Mucosa of gallbladder (tissue), 1 donor: ENCODE data around the gene MORC2. TPM values are rescaled to one million over a fixed set of nuclear protein-coding genes. Genes with fewer than 3 reads are reported as not detected.

Experiments used
- DNase-seq: peaks from one replicate; pipeline ENCODE4 v3.0.0-alpha.2; 2020; ENCODE audit warnings: low spot score
- total RNA-seq: library from RNA; stranded (reverse); gene quantifications from one replicate; pipeline ENCODE4 v1.2.1, GENCODE V29; 2021
- donor health status: DM: no; HTN: no; CAD: no.

MORC2 gene
- total RNA-seq, 1 donor from 2014 or later: 21.5 TPM

DNA sequence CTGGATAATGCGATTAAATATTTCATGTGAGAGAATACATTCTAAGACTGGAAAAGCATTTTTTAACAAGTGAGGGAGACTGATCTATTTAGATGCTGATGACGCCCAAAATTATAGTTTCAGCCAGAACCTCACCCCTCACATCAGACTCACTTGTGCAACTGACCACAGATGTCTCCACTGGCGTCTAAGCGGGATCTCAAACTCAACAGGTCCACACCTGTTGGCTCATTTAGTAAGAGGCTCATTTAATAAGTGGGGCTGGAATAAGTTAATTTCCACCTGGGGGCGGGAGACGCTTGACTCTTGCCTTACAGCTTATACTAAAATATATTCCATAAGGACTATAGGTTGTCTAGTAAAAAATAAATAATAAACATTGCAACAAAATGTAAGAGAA is 47.5 kb downstream of the MORC2 start:
- no peak for DNase-seq

DNA sequence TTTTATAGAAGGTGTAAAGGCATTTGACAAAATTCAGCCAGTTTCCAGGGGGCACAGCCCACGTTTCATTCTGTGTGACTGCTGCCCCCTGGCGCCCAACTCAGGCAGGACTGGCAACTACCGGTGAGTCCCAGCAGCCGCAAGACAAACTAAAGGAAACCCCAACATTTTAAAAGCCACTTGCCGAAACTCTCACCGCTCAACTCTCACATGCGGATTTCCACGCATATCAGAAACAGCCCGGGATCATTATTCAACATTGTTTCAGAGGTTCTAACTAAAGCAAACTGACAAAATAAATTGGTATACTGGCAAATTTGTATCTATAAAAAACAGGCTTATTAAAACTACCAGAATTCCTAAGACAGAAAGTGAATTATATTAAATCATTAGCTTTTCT is 48.2 kb downstream of the MORC2 start:
- DNase-seq: peak; percentile 80

DNA sequence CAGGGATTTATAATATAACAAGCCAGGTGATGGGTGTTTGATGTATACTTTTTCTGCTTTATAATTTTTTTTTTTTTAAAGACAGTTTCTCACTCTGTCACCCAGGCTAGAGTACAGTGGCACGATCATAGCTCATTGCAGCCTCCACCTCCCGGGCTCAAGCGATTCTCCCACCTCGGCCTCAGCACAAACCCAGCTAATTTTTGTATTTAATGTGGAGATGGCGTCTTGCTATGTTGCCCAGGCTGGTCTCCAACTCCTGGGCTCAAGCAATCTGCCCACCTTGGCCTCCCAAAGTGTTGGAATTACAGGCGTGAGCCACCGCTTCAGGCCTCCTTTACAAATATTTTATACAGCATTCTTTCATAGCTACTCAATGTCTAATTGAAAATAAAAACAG is 48.6 kb downstream of the MORC2 start:
- no peak for DNase-seq

DNA sequence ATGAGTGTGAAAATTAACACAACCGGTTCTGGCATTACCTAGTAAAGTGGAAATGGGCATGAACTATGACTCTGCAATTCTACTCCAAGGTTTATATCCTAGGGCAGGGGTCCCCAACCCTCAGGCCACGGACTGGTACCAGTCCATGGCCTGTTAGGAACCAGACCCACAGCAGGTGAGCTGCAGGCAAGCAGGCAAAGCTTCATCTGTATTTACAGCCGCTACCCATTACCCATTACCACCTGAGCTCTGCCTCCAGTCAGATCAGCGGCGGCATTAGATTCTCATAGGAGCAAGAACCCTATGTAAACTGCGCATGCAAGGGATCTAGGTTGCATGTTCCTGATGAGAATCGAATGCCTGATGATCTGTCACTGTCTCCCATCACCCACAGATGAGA is 49.8 kb downstream of the MORC2 start:
- DNase-seq: no peak

DNA sequence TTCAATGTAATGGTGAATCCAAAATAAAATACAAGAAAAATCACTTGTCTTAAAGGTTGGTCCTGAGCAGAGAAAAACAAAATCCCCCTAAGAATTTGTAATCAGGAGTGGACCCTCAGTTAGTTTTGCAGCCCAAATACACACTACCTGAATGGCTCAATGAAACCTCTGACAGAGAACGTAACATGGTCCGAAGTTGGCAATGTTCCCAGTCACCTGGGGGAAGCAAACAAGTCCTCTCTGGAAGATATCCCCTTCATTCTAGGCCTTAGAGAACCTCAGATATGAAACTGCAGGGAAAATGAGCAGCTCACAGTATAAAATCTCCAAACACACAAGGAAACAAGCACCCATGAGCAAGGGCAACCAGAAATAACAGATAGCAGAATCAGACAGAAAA is 58.2 kb downstream of the MORC2 start:
- DNase-seq: no peak

- no peak for DNase-seq
Measured at GRCh38 chr22:30909306-30909705, 59.3 kb downstream of the MORC2 start.

DNA sequence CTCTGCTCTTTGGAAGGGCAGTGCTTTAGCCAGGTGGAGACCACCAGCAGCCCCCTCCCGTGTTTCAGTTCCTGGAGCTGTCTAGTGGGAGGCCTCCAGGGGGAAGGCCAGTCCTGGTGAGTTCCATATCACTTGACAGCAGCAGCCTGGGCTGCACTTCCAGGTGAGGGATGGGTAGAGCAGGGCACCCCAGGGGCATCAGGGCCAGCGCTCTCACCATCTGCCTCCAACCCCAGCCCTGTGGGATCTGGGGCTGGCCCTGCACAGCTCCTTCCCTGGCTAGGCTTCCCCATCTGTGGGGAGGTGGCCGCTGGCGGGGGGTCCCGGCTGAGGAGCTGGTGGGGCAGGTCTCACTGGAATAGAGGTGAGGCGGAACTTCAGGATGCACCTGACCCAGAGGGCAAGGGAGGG is 60.5 kb downstream of the MORC2 start:
- no peak for DNase-seq

DNA sequence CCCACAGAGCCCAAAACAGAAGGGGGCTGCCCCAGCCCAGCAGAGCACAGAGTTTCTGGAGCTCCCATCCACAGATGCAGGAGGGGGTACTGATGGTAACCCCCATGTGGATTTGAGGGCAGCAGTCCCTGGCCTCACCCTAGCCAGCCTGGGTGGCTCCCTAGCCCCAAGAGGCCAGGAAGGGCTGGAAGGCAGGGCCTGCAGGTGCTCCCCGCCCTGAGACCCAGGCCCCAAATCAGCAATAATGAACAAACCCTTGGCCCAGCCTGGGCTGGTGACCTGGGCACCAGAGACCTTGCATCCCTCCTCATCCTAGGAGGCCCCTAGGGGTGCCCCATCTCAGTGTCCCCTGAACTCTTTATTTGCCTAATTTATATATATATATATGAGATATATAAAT is 61.6 kb downstream of the MORC2 start:
- no peak for DNase-seq

- DNase-seq: no peak
Measured at GRCh38 chr22:30906411-30906810, 62.2 kb downstream of the MORC2 start.

DNA sequence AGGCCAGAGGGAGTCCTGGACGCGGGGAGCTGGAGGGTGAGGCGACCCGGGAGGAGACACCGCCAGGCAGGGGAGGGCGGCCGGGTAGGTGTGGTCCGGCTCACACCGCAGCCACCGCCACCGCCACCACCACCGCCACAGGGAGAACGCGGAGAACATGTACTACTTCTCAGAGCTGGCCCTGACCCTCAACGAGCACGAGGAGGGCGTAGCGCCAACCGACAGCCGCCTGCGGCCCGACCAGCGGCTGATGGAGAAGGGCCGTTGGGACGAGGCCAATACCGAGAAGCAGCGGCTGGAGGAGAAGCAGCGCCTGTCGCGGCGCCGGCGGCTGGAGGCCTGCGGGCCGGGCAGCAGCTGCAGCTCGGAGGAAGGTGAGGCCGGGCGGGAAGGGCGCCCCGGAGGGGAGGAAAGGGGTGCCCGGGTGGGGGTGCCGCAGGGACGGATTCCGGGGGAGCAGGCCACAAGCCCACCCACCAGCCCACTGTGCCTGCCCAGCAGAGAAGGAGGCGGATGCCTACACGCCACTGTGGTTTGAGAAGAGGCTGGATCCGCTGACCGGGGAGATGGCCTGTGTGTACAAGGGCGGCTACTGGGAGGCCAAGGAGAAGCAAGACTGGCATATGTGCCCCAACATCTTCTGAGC is 62.8 kb downstream of the MORC2 start:
- no peak for DNase-seq

DNA sequence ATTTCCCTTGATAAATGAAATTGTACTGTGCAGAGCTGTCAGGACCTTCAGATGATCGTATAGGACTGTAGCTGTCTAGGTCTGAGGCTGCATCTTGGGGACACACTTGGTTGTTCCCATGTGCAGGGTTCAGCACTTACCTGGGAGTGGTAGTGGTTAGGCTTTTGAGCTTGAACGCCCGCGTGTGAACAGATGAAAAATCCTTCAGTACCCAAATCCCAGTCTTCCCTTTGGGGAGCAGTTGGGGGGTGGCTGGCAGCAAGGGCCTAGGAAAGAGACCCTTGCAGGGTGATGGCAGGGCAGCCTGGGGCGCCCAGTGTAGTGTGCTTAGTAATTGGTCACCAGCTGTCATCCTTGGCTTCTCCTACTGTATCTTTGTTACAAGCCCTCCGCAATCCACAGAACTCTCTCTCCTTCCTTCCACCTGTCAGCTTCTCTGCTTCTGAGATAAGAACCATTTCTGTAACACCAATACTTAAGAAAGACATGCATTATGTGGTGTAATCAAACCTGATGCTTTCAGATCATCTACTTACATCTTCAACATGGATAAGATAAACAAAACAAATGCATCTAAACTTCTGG is 64.6 kb downstream of the MORC2 start:
- no peak for DNase-seq

DNA sequence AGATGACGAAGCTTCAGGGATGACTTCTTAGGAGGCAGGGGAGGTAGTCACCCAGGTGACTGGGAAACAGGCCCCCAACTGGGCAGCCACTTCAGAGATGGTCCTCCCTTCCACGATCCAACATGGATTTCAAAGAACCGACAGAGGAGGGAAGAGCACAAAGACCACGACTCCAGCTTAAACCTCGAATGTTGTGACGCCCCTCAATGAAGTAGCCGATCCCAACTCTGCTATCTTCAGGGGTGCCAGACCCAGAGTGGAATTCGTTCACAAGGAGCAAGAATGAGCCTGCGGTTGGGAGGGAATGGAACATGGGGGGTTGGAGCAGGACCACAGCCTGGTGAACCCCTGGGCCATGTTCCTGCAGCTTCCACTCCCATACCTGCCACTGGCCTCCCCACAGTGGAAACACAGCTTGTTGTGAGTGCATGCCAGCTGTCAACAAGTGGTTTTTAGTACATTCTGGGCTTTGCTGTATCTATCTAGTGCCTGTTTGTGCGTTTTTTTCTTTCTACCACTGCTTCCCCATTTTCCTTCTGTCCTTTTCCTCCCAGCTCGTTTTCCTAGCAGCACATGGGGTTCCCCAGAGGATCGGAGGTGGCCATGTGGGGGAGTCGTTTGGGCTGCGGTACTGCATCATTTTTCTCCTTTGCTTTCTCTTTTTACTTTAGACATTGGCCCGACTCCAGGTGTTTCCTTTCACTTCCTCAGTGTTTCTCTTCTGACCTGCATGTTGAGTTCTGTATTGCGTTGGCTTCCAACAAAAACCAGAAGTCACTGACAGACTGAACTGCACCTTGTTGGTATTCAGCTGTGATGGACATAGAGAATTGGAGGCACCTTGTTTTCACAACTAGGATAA is 65.8 kb downstream of the MORC2 start:
- DNase-seq: no peak

DNA sequence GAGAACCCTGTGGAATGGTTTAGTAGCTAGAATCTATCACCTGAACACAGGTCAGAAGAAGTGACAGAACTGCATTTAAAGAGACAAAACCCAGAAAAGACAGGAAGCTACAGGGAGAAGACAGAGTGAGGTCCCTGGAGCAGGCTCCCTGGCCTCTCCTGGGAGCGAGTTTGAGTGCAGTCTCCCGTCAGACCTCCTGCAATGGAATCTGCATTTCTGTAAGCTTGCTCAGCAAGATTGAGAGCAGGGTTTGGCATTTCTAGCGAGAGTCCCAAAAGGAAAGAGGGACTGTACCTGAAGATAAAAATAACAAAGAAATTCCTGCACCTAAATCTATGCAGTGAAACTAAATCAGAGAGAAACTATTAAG is 74.2 kb downstream of the MORC2 start:
- DNase-seq: no peak

DNA sequence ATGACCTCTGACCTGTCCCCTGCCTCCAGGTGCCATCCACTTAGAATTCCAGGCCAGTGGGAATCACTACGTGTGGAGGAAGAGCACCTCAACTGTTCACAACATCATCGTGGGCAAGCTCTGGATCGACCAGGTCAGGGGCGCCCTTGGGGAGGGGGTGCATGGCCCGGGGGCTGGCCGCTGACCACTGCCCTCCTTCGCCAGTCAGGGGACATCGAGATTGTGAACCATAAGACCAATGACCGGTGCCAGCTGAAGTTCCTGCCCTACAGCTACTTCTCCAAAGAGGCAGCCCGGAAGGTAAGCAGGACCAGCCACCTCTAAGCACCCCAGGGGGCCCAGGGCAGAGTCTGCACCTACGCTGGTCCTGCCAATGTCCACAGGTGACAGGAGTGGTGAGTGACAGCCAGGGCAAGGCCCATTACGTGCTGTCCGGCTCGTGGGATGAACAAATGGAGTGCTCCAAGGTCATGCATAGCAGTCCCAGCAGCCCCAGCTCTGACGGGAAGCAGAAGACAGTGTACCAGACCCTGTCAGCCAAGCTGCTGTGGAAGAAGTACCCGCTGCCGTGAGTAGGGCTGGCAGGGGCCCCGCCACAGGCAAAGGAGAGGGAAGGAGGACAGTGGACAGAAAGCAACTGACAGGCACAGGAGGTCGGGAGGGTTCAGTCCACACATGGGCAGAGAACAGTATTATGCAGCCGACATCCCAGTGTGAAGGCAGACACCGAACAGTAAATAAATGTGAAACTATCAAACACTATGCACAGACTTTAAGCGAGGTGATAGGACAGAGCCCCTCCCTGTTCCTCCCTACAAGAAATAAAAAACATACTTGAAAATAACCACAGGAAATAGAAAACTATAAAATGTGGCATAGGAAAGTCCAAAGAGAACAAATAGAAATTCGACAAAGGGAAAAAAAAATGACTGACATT is 74.9 kb downstream of the MORC2 start:
- no peak for DNase-seq

DNA sequence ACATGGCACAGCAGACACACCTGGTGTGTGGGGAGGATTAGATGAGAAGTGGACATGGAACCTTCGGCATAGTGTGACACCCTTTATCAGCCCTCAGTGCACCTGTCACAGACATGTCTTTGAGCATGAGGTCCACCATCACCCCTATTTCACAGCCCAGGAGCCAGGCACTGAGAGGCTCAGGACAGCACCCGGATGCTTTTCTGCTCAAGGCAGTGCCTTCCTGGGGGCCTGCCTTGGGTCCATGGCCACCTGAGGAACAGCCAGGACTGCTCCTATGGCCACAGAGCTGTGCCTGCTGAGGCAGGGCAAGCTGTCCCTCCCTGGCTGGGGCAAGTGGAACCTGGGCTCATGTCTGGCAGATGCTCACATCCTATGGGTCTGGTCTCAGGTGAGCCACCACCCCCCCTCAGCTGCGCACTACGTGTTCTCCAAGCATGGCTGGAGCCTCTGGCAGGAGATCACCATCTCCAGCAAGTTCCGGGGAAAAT is 75.8 kb downstream of the MORC2 start:
- no peak for DNase-seq

- DNase-seq: no peak
Measured at GRCh38 chr22:30892286-30892685, 76.3 kb downstream of the MORC2 start.

DNA sequence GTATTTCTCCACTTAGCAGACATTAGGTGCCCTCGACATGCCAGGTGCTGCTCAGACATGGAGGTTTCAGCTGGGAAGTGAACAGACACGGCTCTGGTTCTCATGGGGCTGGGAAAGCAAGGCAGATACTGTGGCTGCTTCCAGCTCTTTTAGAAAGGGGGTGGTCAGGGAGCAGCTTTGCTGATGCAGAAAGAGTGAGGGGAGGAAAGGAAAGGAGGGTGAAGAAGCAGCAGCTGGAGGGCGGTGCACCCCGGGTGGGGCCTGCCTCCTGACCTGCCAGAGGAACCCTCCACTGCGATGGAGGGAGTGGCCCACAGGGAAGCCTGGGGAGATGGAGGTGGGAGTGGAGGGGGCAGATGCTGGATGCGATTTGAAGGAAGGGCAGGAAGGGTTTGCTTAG is 76.8 kb downstream of the MORC2 start:
- DNase-seq: no peak

DNA sequence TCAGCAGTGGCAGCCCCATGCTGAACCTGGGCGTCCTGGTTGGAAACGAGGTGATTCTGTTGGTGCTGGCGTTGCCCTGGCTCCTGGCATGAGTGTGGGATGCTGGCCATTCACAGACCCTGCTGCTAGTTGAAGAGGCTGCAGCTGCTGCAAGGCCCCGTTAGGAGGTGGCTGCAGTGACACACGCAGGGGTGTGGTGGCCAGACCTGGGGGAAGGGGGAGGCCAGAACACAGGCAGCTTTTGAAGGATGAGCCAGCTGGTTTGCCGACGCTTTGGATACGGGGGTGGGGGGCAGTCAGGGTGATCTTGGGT is 77.2 kb downstream of the MORC2 start:
- DNase-seq: no peak

DNA sequence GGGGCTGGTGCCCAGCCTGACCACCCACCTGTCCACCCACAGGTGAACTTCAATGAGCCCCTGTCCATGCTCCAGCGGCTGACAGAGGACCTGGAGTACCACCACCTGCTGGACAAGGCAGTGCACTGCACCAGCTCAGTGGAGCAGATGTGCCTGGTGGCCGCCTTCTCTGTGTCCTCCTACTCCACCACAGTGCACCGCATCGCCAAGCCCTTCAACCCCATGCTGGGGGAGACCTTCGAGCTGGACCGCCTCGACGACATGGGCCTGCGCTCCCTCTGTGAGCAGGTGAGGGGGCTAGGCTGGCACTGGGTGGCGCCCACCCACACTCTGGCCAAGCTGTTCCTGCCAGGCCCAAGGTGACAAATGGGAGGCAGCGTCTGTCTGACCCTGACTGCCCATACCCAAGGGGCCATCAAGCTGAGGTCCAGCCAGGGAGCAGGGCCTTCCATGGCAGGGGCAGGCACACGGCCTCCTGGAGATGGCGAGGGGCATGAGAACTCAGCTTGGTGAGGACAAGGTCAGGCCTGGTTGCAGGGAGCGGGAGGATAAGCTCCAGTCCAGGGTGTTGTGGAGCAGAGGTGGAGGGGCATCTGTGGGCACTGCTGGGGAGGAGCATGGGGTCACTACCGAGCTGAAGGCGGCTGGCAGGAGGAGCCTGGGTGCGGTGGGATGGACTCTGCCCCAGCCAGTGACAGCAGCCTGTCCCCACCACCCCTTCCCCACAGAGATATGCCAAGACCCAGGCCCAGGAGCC is 77.7 kb downstream of the MORC2 start:
- DNase-seq: peak; percentile 17

- no peak for DNase-seq
Measured at GRCh38 chr22:30889996-30890480, 78.5 kb downstream of the MORC2 start.
